GM23338 (cell line): ENCODE data around the gene FOXD1. TPM values are rescaled to one million over a fixed set of nuclear protein-coding genes. Genes with fewer than 3 reads are reported as not detected.

ENCODE experiments used
- ATAC-seq: fragments of 200-7000 bp; cut with Tn5 transposase; 3 replicates; pipeline ENCODE4 v1.9.1; 2020
- DNase-seq: peaks from one replicate; pipeline ENCODE4 v3.0.0-alpha.2; 2015; ENCODE audit warnings: low spot score
- H2AFZ ChIP-seq: fragments of 200-600 bp; sonication (generic); 2 replicates; pipeline ENCODE4 v1.8.0; 2016; ENCODE audit warnings: antibody characterized with exemption, mild to moderate bottlenecking, moderate library complexity
- H3F3A ChIP-seq: fragments of 200-600 bp; sonication (generic); replicated peaks from 2 replicates; pipeline ENCODE4 v1.8.0; 2017; ENCODE audit warnings: antibody characterized with exemption, mixed run types, low read depth
- H3K27ac ChIP-seq: fragments of 200-600 bp; sonication (generic); 2 replicates; pipeline ENCODE4 v1.6.1; 2016; ENCODE audit warnings: low read depth
- H3K27me3 ChIP-seq: fragments of 200-600 bp; sonication (generic); 2 replicates; pipeline ENCODE4 v1.8.0; 2016; ENCODE audit warnings: mild to moderate bottlenecking, mixed run types, moderate library complexity; ENCODE audit not compliant: insufficient read depth
- H3K36me3 ChIP-seq: fragments of 200-600 bp; sonication (generic); 2 replicates; pipeline ENCODE4 v1.8.0; 2016; ENCODE audit warnings: mild to moderate bottlenecking; ENCODE audit not compliant: insufficient read depth
- H3K4me1 ChIP-seq: fragments of 200-600 bp; sonication (generic); 2 replicates; pipeline ENCODE4 v1.8.0; 2016; ENCODE audit warnings: mild to moderate bottlenecking, moderate library complexity; ENCODE audit not compliant: insufficient read depth
- H3K4me2 ChIP-seq: fragments of 200-600 bp; sonication (generic); 2 replicates; pipeline ENCODE4 v1.7.1; 2017; ENCODE audit warnings: mixed run types
- H3K4me3 ChIP-seq: fragments of 200-600 bp; sonication (generic); 2 replicates; pipeline ENCODE4 v1.6.1; 2016; ENCODE audit warnings: mixed run types
- H3K79me2 ChIP-seq: fragments of 200-600 bp; sonication (generic); replicated peaks from 2 replicates; pipeline ENCODE4 v1.8.0; 2017; ENCODE audit warnings: mild to moderate bottlenecking; ENCODE audit not compliant: insufficient read depth
- H3K9me2 ChIP-seq: fragments of 200-600 bp; sonication (generic); 2 replicates; pipeline ENCODE4 v1.8.0; 2017; ENCODE audit not compliant: insufficient read depth
- H4K20me1 ChIP-seq: fragments of 200-600 bp; sonication (generic); replicated peaks from 2 replicates; pipeline ENCODE4 v1.8.0; 2017; ENCODE audit warnings: mild to moderate bottlenecking; ENCODE audit not compliant: insufficient read depth
- H3K27ac Mint-ChIP-seq: 2 replicates; pipeline ENCODE4 v1.8.0; 2020; ENCODE audit warnings: inconsistent platforms, mild to moderate bottlenecking, moderate library complexity, mixed read lengths
- H3K27me3 Mint-ChIP-seq: 3 replicates; pipeline ENCODE4 v1.8.0; 2022; ENCODE audit warnings: low read depth, mild to moderate bottlenecking, moderate library complexity, mixed read lengths, inconsistent platforms; ENCODE audit not compliant: insufficient read depth, poor library complexity
- H3K36me3 Mint-ChIP-seq: 3 replicates; pipeline ENCODE4 v1.8.0; 2021; ENCODE audit warnings: low read depth, mild to moderate bottlenecking, inconsistent platforms, moderate library complexity, mixed read lengths
- H3K4me1 Mint-ChIP-seq: 3 replicates; pipeline ENCODE4 v1.8.0; 2020; ENCODE audit warnings: mild to moderate bottlenecking, inconsistent platforms, mixed read lengths
- H3K4me3 Mint-ChIP-seq: 3 replicates; pipeline ENCODE4 v1.8.0; 2021; ENCODE audit warnings: moderate library complexity, mild to moderate bottlenecking, inconsistent platforms, mixed read lengths
- H3K9me3 Mint-ChIP-seq: 3 replicates; pipeline ENCODE4 v1.8.0; 2020; ENCODE audit warnings: moderate library complexity, mild to moderate bottlenecking, inconsistent platforms, mixed read lengths
- CREB1 ChIP-seq: fragments of 250-450 bp; sonication (Bioruptor Pico); IDR thresholded peaks from 2 replicates; pipeline ENCODE4 v1.5.0; 2020; ENCODE audit warnings: low read depth, mild to moderate bottlenecking, moderate library complexity
- CTCF ChIP-seq, 2 experiments: fragments of 200-600 bp in 1 of 2; sonication (generic) in 1 of 2; conservative IDR thresholded peaks; 2 replicates each; pipeline versions ENCODE4 v1.5.1 to v1.6.1; 2016 to 2017; ENCODE audit warnings: antibody characterized with exemption in 2 of 2, low read depth in 2 of 2, mild to moderate bottlenecking in 2 of 2, moderate library complexity in 1 of 2
- EZH2 ChIP-seq: fragments of 200-600 bp; sonication (generic); IDR thresholded peaks from one replicate; pipeline ENCODE4 v1.8.0; 2017; ENCODE audit warnings: antibody characterized with exemption, mild to moderate bottlenecking, low read depth; ENCODE audit not compliant: unreplicated experiment
- JUNB ChIP-seq: IDR thresholded peaks from one replicate; pipeline ENCODE4 v1.6.1; 2016; ENCODE audit warnings: antibody characterized with exemption; ENCODE audit not compliant: unreplicated experiment
- NANOG ChIP-seq: IDR thresholded peaks from 2 replicates; pipeline ENCODE4 v1.6.1; 2016; ENCODE audit warnings: antibody characterized with exemption, borderline replicate concordance
- STAT1 ChIP-seq: IDR thresholded peaks from one replicate; pipeline ENCODE4 v1.6.1; 2016; ENCODE audit warnings: antibody characterized with exemption; ENCODE audit not compliant: unreplicated experiment
- ZNF114 ChIP-seq: fragments of 250-450 bp; sonication (Bioruptor Pico); IDR thresholded peaks from 2 replicates; pipeline ENCODE4 v1.5.0; 2020; ENCODE audit warnings: mild to moderate bottlenecking, moderate library complexity
- polyA plus RNA-seq: library from polyadenylated mRNA; unstranded; fragments of >200 nt; fragmentation: Nextera tagmentation; extraction: Ambion mirVana; gene quantifications from 2 replicates; pipeline ENCODE4 v1.2.1, GENCODE V29; 2016
- total RNA-seq: library from RNA; depleted of rRNA; stranded (reverse); fragments of >200 nt; shearing (Covaris generic); gene quantifications from 2 replicates; pipeline ENCODE4 v1.2.3, GENCODE V29; 2014
- TF ChIP-seq, protein P1 (sequence below): IDR thresholded peaks from 2 replicates; pipeline ENCODE4 v1.6.1; 2016; ENCODE audit warnings: antibody characterized with exemption
- TF ChIP-seq, protein P2 (sequence below): fragments of 250-450 bp; sonication (Bioruptor Pico); IDR thresholded peaks from 2 replicates; pipeline ENCODE4 v1.5.0; 2020; ENCODE audit warnings: mild to moderate bottlenecking, moderate library complexity
- TF ChIP-seq, protein P3 (sequence below): IDR thresholded peaks from one replicate; pipeline ENCODE4 v1.6.1; 2018; ENCODE audit warnings: antibody characterized with exemption; ENCODE audit not compliant: unreplicated experiment

FOXD1 gene
- total and polyA plus RNA-seq, 2 experiments from 2014 or later, result 0.42 TPM; not detected in 1

GRCh38 chr5:73443829-73444498, 4.6 kb downstream of the FOXD1 start:
- Histone ChIP-seq H3K4me1 (peaks cover 39% of the 10 kb centered on the region), H3K4me3 (peak overlapping the region; percentile 44), H3K36me3 (no peaks in the 10 kb centered on the region), H3K79me2 (no peaks in the 10 kb centered on the region), H3K27me3 (peaks cover 93% of the 10 kb centered on the region), H3K9me2 (no peaks in the 10 kb centered on the region), H4K20me1 (peaks cover 57% of the 10 kb centered on the region), H2AFZ (peak overlapping the region; percentile 90; the same call in 1 of the 2 replicates), H3F3A (peaks cover 49% of the 10 kb centered on the region), H3K4me2 (peak overlapping the region; percentile 74), H3K27ac (no peak overlapping the region)
- H3K4me1 Mint-ChIP-seq, result peaks cover 28% of the 10 kb centered on the region
- H3K27me3 Mint-ChIP-seq, result peaks cover 90% of the 10 kb centered on the region
- DNase-seq (peak; percentile 95), ATAC-seq (peak; percentile 82)
- TF ChIP-seq NANOG, result peak; percentile 78; the same call in 1 of the 2 replicates
- TF ChIP-seq CTCF (conservative IDR thresholded peaks at IDR 0.05; ENCODE audit: low read depth in 2 of 2), result no peak
- TF ChIP-seq ZNF114 (CRISPR knock-in tag), result no peak
- TF ChIP-seq, protein P1, sequence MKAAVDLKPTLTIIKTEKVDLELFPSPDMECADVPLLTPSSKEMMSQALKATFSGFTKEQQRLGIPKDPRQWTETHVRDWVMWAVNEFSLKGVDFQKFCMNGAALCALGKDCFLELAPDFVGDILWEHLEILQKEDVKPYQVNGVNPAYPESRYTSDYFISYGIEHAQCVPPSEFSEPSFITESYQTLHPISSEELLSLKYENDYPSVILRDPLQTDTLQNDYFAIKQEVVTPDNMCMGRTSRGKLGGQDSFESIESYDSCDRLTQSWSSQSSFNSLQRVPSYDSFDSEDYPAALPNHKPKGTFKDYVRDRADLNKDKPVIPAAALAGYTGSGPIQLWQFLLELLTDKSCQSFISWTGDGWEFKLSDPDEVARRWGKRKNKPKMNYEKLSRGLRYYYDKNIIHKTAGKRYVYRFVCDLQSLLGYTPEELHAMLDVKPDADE, result no peak
- TF ChIP-seq, protein P2, sequence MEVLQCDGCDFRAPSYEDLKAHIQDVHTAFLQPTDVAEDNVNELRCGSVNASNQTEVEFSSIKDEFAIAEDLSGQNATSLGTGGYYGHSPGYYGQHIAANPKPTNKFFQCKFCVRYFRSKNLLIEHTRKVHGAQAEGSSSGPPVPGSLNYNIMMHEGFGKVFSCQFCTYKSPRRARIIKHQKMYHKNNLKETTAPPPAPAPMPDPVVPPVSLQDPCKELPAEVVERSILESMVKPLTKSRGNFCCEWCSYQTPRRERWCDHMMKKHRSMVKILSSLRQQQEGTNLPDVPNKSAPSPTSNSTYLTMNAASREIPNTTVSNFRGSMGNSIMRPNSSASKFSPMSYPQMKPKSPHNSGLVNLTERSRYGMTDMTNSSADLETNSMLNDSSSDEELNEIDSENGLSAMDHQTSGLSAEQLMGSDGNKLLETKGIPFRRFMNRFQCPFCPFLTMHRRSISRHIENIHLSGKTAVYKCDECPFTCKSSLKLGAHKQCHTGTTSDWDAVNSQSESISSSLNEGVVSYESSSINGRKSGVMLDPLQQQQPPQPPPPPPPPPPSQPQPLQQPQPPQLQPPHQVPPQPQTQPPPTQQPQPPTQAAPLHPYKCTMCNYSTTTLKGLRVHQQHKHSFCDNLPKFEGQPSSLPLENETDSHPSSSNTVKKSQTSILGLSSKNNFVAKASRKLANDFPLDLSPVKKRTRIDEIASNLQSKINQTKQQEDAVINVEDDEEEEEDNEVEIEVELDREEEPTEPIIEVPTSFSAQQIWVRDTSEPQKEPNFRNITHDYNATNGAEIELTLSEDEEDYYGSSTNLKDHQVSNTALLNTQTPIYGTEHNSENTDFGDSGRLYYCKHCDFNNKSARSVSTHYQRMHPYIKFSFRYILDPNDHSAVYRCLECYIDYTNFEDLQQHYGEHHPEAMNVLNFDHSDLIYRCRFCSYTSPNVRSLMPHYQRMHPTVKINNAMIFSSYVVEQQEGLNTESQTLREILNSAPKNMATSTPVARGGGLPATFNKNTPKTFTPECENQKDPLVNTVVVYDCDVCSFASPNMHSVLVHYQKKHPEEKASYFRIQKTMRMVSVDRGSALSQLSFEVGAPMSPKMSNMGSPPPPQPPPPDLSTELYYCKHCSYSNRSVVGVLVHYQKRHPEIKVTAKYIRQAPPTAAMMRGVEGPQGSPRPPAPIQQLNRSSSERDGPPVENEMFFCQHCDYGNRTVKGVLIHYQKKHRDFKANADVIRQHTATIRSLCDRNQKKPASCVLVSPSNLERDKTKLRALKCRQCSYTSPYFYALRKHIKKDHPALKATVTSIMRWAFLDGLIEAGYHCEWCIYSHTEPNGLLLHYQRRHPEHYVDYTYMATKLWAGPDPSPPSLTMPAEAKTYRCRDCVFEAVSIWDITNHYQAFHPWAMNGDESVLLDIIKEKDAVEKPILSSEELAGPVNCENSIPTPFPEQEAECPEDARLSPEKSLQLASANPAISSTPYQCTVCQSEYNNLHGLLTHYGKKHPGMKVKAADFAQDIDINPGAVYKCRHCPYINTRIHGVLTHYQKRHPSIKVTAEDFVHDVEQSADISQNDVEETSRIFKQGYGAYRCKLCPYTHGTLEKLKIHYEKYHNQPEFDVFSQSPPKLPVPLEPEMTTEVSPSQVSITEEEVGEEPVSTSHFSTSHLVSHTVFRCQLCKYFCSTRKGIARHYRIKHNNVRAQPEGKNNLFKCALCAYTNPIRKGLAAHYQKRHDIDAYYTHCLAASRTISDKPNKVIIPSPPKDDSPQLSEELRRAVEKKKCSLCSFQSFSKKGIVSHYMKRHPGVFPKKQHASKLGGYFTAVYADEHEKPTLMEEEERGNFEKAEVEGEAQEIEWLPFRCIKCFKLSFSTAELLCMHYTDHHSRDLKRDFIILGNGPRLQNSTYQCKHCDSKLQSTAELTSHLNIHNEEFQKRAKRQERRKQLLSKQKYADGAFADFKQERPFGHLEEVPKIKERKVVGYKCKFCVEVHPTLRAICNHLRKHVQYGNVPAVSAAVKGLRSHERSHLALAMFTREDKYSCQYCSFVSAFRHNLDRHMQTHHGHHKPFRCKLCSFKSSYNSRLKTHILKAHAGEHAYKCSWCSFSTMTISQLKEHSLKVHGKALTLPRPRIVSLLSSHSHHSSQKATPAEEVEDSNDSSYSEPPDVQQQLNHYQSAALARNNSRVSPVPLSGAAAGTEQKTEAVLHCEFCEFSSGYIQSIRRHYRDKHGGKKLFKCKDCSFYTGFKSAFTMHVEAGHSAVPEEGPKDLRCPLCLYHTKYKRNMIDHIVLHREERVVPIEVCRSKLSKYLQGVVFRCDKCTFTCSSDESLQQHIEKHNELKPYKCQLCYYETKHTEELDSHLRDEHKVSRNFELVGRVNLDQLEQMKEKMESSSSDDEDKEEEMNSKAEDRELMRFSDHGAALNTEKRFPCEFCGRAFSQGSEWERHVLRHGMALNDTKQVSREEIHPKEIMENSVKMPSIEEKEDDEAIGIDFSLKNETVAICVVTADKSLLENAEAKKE (CRISPR knock-in tag), result no peak
- TF ChIP-seq, protein P3, sequence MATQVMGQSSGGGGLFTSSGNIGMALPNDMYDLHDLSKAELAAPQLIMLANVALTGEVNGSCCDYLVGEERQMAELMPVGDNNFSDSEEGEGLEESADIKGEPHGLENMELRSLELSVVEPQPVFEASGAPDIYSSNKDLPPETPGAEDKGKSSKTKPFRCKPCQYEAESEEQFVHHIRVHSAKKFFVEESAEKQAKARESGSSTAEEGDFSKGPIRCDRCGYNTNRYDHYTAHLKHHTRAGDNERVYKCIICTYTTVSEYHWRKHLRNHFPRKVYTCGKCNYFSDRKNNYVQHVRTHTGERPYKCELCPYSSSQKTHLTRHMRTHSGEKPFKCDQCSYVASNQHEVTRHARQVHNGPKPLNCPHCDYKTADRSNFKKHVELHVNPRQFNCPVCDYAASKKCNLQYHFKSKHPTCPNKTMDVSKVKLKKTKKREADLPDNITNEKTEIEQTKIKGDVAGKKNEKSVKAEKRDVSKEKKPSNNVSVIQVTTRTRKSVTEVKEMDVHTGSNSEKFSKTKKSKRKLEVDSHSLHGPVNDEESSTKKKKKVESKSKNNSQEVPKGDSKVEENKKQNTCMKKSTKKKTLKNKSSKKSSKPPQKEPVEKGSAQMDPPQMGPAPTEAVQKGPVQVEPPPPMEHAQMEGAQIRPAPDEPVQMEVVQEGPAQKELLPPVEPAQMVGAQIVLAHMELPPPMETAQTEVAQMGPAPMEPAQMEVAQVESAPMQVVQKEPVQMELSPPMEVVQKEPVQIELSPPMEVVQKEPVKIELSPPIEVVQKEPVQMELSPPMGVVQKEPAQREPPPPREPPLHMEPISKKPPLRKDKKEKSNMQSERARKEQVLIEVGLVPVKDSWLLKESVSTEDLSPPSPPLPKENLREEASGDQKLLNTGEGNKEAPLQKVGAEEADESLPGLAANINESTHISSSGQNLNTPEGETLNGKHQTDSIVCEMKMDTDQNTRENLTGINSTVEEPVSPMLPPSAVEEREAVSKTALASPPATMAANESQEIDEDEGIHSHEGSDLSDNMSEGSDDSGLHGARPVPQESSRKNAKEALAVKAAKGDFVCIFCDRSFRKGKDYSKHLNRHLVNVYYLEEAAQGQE, result no peak
- no peak for TF ChIP-seq CREB1
- TF ChIP-seq JUNB, result no peak
- TF ChIP-seq EZH2, result peak; percentile 69
- TF ChIP-seq STAT1, result no peak
- H3K36me3 Mint-ChIP-seq, result no peaks in the 10 kb centered on the region
- no peak overlapping the region for H3K27ac Mint-ChIP-seq
- peaks cover 9% of the 10 kb centered on the region; the same call in 1 of the 3 replicates for H3K9me3 Mint-ChIP-seq
- peak overlapping the region; percentile 55 for H3K4me3 Mint-ChIP-seq
